Aorta (tissue), 5 donors: Measurements from ENCODE around the gene ICOSLG. TPM values are rescaled to one million over a fixed set of nuclear protein-coding genes. Genes with fewer than 3 reads are reported as not detected.
"Not testable (repeated sequence)": the region's sequence is repeated elsewhere in the genome, so short reads cannot be mapped to it uniquely, and the experiment has no call there.

Experiments used
- ATAC-seq: fragments of 200-7000 bp; cut with Tn5 transposase; one replicate; pipeline ENCODE4 v1.9.1; 2022; ENCODE audit warnings: moderate library complexity; ENCODE audit not compliant: low FRiP score
- DNase-seq, 2 donors: peaks; one replicate each; pipeline ENCODE4 v3.0.0-alpha.2; 2020
- H3K27ac ChIP-seq, 2 donors: one replicate each; pipeline ENCODE4 v1.5.1; 2013; ENCODE audit warnings: low read length in 2 of 2, mild to moderate bottlenecking in 2 of 2, moderate library complexity in 2 of 2, control low read depth in 1 of 2, inconsistent platforms in 1 of 2, low read depth in 1 of 2
- H3K27me3 ChIP-seq, 2 donors: one replicate each; pipeline ENCODE4 v1.6.1; 2013; ENCODE audit warnings: control low read depth in 1 of 2, low read length in 1 of 2, mild to moderate bottlenecking in 1 of 2, moderate library complexity in 1 of 2; ENCODE audit not compliant: insufficient read depth in 2 of 2, control insufficient read depth in 1 of 2
- H3K36me3 ChIP-seq, 2 donors: one replicate each; pipeline ENCODE4 v1.6.1; 2013; ENCODE audit warnings: control low read depth in 1 of 2, low read length in 1 of 2, mild to moderate bottlenecking in 1 of 2; ENCODE audit not compliant: insufficient read depth in 2 of 2, control insufficient read depth in 1 of 2
- H3K4me1 ChIP-seq, 2 donors: one replicate each; pipeline ENCODE4 v1.6.1; 2013; ENCODE audit warnings: low read length in 2 of 2, control low read depth in 1 of 2, mild to moderate bottlenecking in 1 of 2, moderate library complexity in 1 of 2; ENCODE audit not compliant: insufficient read depth in 2 of 2, control insufficient read depth in 1 of 2
- H3K4me3 ChIP-seq, 2 donors: one replicate each; pipeline ENCODE4 v1.5.1; 2013; ENCODE audit warnings: low read length in 2 of 2, control low read depth in 1 of 2, mild to moderate bottlenecking in 1 of 2
- H3K9me3 ChIP-seq: one replicate; pipeline ENCODE4 v1.6.1; 2013; ENCODE audit warnings: mild to moderate bottlenecking, low read length; ENCODE audit not compliant: control insufficient read depth
- WGBS, 2 donors: extraction: QIAGEN DNeasy Blood & Tissue Kit; methylation state at CpG; one replicate each; pipeline ENCODE4 v1.1.7; 2013; 5-methylcytosine and 5-hydroxymethylcytosine counted together
- intact Hi-C, 2 donors: fragments of 100-400 bp; cut with DNase I; formaldehyde crosslinking; loops; one replicate each; pipeline versions ENCODE4 v1.14.2 to v1.15.0; 2022
- long read RNA-seq, 2 donors: library from polyadenylated mRNA; unstranded; transcript quantifications; one replicate each; pipeline ENCODE4 v2.0.0, GENCODE V29; 2020 to 2021
- polyA plus RNA-seq, 2 donors: library from polyadenylated mRNA; stranded (reverse); fragments of 200-250 nt; gene quantifications; one replicate each; pipeline ENCODE4 v1.2.3, GENCODE V29; 2013
- total RNA-seq, 2 donors: library from RNA; stranded (reverse); fragmentation: NEBNext Ultra II Directional; extraction: Animal tissue kit (Norgen Biotek cat#: 25700); gene quantifications; one replicate each; pipeline ENCODE4 v1.2.1, GENCODE V29; 2021
- donor health status: healthy with polysubstance abuse.
- donor health status: Bipolar disorder and iron deficiency.
- donor health status: DM: no; HTN: no; CAD: no.
- donor health status: DM: no; HTN: no; CAD: no.
- donor health status: DM: yes; HTN: yes; CAD: no.

ICOSLG gene, protein sequence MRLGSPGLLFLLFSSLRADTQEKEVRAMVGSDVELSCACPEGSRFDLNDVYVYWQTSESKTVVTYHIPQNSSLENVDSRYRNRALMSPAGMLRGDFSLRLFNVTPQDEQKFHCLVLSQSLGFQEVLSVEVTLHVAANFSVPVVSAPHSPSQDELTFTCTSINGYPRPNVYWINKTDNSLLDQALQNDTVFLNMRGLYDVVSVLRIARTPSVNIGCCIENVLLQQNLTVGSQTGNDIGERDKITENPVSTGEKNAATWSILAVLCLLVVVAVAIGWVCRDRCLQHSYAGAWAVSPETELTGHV
- 1 to 10 TPM; 3.1 to 3.9 TPM for total RNA-seq
- polyA plus RNA-seq = under 1 TPM; 0.56 to 0.63 TPM
- long read RNA-seq, donor 1, full-length matches to known transcripts = 5 of 8 reads
- long read RNA-seq, donor 1, partial matches to known transcripts = 1 of 8 reads
- long read RNA-seq, donor 1, other reads (novel, unspliced or antisense) = 2 of 8 reads
- long read RNA-seq, donor 2 = 0 reads

- ATAC-seq = peak; percentile 67
- H3K9me3 ChIP-seq, H3K27me3 ChIP-seq, DNase-seq, H3K36me3 ChIP-seq, H3K27ac ChIP-seq, H3K4me3 ChIP-seq, intact Hi-C loops, H3K4me1 ChIP-seq: not testable (repeated sequence)
- WGBS, 2 donors = no CpG with 5 or more reads among the region's 53 CpGs
These were observed at the start of gene ICOSLG for GRCh38 chr21:44240842-44241241. TSS of gene ICOSLG (minus strand) at chr21:44240943. CDS start at chr21:44240817, 126 bp downstream.

DNA sequence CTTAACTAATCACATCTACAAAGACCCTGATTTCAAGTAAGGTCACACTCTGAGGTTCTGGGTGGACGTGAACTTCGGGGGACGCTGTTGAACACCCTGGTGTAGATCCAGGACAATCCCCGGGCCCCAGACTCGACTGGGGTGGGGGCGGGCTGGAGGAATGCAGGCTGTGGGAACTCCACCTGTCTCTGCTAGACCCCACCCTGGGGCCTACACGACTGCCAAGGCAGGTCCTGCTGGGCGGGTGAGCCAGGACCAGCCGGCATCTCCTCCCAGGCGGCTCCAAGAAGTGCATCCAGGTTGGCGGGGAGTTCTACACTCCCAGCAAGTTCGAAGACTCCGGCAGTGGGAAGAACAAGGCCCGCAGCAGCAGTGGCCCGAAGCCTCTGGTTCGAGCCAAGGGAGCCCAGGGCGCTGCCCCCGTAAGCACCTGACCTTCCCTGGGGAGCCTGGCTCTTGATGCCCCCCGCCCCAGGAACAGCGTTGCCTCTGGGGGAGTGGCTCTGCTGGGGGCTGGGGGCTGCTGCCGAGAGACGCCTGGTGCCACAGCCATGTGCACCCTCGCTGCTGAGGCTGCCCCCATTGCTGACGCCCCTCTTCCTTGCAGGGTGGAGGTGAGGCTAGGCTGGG, 48.8 kb upstream of the ICOSLG start:
- 86 to 88% methylated on average over 19 to 24 of the region's 24 CpGs for WGBS, 2 donors
- H3K9me3 ChIP-seq = no peaks in the 10 kb centered on the region
- no peak overlapping the region for H3K4me3 ChIP-seq
- no peak for ATAC-seq
- no peaks in the 10 kb centered on the region for H3K27me3 ChIP-seq
- intact Hi-C loops = no loop called here
- peak in 1 of 2 donors; percentile 29 for DNase-seq
- H3K4me1 ChIP-seq = no peaks in the 10 kb centered on the region
- H3K36me3 ChIP-seq = no peaks in the 10 kb centered on the region
- H3K27ac ChIP-seq = no peak overlapping the region

- DNase-seq (peak in 1 of 2 donors; percentile 41), ATAC-seq (no peak)
- H3K27me3 ChIP-seq = no peaks in the 10 kb centered on the region
- H3K4me3 ChIP-seq = no peak overlapping the region
- WGBS, 2 donors = 89 to 92% methylated on average over 23 of the region's 23 CpGs
- no peaks in the 10 kb centered on the region for H3K36me3 ChIP-seq
- H3K27ac ChIP-seq = no peak overlapping the region
- H3K4me1 ChIP-seq = no peaks in the 10 kb centered on the region
- intact Hi-C loops = no loop called here
- no peaks in the 10 kb centered on the region for H3K9me3 ChIP-seq
These were observed 47.7 kb upstream of the ICOSLG start for GRCh38 chr21:44288251-44289110.

DNA sequence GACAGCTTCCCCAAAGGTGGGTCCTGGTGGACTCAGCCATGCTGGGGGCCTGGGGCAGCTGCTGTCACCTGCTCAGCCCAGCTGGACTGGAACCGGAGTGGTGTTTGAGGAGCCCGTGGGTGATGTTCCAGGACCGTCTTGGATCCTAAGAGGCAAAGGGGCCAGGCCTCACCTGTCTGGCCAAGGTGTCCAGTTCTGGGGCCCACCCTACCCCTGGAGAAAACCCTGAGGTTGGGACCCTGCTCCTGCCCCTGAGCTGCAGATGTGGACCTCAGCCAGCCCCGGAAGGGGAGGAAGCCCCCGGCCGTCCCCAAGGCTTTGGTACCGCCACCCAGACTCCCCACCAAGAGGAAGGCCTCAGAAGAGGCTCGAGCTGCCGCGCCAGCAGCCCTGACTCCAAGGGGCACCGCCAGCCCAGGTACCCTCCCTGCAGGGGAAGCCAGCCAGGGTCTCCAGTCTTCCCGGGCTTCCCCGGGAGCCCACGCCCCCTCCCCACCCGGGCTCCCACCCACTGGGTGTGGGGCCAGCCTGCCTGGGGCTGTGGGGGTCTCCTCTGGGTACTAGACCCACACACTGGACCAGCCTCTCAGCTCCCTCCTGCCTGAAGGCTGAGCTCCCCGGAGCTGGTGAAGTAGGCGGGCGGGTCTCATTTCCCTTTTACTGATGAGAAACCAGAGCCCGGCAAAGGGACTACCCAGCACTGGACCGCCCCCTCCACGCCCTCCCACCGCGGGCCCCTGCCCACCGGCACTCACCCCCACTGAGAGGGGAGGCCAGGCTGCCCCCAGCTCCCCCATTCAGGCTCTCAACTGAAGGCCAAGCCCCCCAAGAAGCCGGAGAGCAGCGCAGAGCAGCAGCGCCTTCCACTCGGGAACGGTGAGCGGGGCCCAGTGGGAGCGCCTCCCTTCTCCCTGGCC, 46.2 kb upstream of the ICOSLG start:
- Histone ChIP-seq H3K27ac (no peak overlapping the region), H3K4me3 (no peak overlapping the region), H3K27me3 (no peaks in the 10 kb centered on the region), H3K36me3 (no peaks in the 10 kb centered on the region), H3K4me1 (no peaks in the 10 kb centered on the region), H3K9me3 (no peaks in the 10 kb centered on the region)
- no peak for ATAC-seq
- intact Hi-C loops = no loop called here
- peak in 1 of 2 donors; percentile 44 for DNase-seq
- 69 to 77% methylated on average over 25 to 31 of the region's 31 CpGs for WGBS, 2 donors

DNA sequence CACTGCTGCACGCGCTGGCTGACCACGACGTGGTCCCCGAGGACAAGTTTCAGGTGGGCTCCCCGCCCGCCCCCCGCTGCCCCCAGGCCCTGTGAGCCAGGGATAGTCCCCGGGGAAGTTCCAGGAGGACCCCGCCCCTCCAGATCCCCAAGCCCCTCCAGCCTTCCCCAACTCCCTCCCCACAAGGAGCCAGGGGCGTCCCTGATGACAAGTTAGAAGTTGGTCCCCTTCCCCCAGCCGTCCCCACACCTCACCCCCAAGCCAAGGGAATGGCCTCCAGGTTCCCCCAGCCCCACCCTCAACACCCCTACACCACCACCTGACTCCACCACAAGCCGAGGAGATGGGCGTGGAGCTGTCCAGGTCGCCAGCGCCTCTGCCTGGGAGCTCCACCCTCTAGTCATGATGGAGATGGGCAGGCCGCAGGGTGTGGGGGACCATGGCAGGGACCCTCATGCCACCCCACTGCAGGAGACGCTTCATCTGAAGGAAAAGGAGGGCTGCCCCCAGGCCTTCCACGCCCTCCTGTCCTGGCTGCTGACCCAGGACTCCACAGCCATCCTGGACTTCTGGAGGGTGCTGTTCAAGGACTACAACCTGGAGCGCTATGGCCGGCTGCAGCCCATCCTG, 45.5 kb upstream of the ICOSLG start:
- no peaks in the 10 kb centered on the region for H3K27me3 ChIP-seq
- H3K36me3 ChIP-seq = no peaks in the 10 kb centered on the region
- intact Hi-C loops = no loop called here
- no peaks in the 10 kb centered on the region for H3K9me3 ChIP-seq
- H3K4me1 ChIP-seq = no peaks in the 10 kb centered on the region
- no peak overlapping the region for H3K4me3 ChIP-seq
- H3K27ac ChIP-seq = no peak overlapping the region
- DNase-seq (peak in 1 of 2 donors; percentile 27), ATAC-seq (no peak)
- WGBS, 2 donors = 52 to 53% methylated on average over 15 to 21 of the region's 21 CpGs

GRCh38 chr21:44285138-44285992, 44.6 kb upstream of the ICOSLG start, which contains the start of gene AIRE:
TSS of gene AIRE (plus strand) at chr21:44285876. CDS start at chr21:44286007, 131 bp downstream.
- Histone ChIP-seq H3K4me3 (no peak within 1 kb of the TSS), H3K36me3 (no peaks in the 10 kb centered on the region), H3K27ac (no peak within 1 kb of the TSS), H3K9me3 (no peaks in the 10 kb centered on the region), H3K4me1 (no peaks in the 10 kb centered on the region), H3K27me3 (no peaks in the 10 kb centered on the region)
- peak in 1 of 2 donors; percentile 61 for DNase-seq
- WGBS, 2 donors = 23 to 26% methylated on average over 47 to 56 of the region's 56 CpGs
- ATAC-seq = no peak
- intact Hi-C loops = no loop called here

DNA sequence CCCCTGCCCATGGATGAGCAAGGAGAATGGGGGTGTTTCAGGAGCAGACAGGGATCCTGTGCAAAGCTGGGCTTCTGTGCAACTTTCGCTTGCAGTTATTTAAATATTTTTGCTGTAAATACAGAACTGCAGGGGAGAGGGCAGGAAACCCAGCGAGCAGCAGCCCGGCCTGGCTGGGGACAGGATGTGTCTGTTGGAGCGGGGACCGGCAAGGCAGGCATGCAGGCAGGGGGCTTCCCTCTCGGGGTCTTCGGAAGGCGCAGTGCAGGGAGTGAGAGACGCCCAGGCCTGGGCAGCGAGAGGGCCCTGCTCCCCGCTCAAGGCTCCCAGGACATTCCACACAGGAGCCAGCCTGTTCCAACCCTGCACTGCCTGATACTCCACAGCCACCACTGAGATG, 43.2 kb upstream of the ICOSLG start:
- no peaks in the 10 kb centered on the region for H3K27me3 ChIP-seq
- H3K4me1 ChIP-seq = no peaks in the 10 kb centered on the region
- no peak overlapping the region for H3K27ac ChIP-seq
- ATAC-seq = no peak
- H3K4me3 ChIP-seq = no peak overlapping the region
- DNase-seq = no peak
- 85 to 87% methylated on average over 9 to 11 of the region's 11 CpGs for WGBS, 2 donors
- H3K9me3 ChIP-seq = no peaks in the 10 kb centered on the region
- intact Hi-C loops = no loop called here
- no peaks in the 10 kb centered on the region for H3K36me3 ChIP-seq
